Measurements from ENCODE around the gene IMMT. TPM values are rescaled to one million over a fixed set of nuclear protein-coding genes. Genes with fewer than 3 reads are reported as not detected.

IMMT gene
- total RNA-seq, result 77.0 TPM

DNA sequence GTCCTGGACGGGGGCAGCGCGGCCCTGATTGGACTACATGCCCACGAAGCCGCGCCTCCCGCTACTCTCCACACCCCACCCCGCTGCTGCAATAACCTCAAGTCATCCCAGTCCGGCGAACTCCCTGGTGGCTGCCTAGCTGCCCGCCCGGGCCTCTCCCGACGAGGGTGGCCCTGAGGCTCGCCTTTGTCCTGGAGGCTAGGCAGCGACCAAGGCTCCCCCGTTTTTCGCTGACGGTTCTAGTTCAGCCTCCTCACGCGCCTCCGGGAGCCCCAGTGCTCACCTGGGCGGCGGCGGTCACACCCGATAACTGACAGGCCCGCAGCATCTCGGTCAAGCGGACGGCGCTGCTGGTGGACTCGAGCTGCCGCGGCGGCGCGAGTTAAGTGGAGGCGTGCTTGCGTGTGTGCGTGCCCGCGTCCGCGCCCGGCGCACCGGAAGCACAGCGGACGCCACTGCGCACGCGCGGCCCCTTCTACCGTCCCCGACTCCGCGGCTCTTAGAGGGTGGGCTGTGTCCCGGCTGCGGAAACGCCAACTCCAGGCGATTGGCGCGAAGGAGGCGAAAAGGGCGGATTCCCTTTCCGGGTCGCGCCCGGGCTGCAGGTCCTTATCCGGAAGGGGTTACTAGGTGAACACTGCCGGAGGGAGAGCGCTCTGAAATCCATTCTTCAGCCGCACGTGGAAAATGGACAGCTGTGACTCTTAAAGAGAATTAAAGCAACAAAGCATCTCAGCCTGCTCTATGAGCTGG, at the start of gene IMMT:
Gene IMMT, minus strand, starts transcription at position 408 of the 753 bp plus-strand sequence. Its CDS starts 80 bp downstream, at position 328.

GRCh38 chr2:86105969-86106945, 89.0 kb downstream of the IMMT start, which contains the start of gene PTCD3:
Gene PTCD3, plus strand, starts transcription at chr2:86106235. Its CDS starts 13 bp downstream, at chr2:86106248.

GRCh38 chr2:86105252-86105968, 89.9 kb downstream of the IMMT start, which contains the start of gene POLR1A:
Gene POLR1A, minus strand, starts transcription at chr2:86105886. Its CDS starts 110 bp downstream, at chr2:86105776.

Small RNA genes within 50 kb of the gene (small RNA-seq; reads per million reads assigned to genes)
- gene MIR4779 (ENCODE audit: low replicate concordance), result not detected
- not detected for gene RF00019 (ENCODE audit: low replicate concordance)
- gene SNORD94 (ENCODE audit: low replicate concordance), result 2,789 reads per million, percentile 99 among the genes with 10 or more reads in this experiment

Other genes starting within 250 kb of the IMMT start
- gene POLR1A, start 89.6 kb downstream of the IMMT start, total RNA-seq, result 30.0 TPM
- 178 TPM for gene PTCD3, start 89.2 kb downstream of the IMMT start, total RNA-seq
- gene MRPL35, start 4.0 kb upstream of the IMMT start, total RNA-seq, result 41.3 TPM
- 191 TPM for gene REEP1, start 142.2 kb upstream of the IMMT start, total RNA-seq
- 46.6 TPM for gene KDM3A, start 245.9 kb upstream of the IMMT start, total RNA-seq

All from parietal lobe (tissue), 2 donors.